ENCODE data around the gene ANKH. TPM values are rescaled to one million over a fixed set of nuclear protein-coding genes. Genes with fewer than 3 reads are reported as not detected.

The ANKH gene
- polyA plus RNA-seq, 1 donor (not counting 4 experiments of a cell fraction or from before 2014, with no cell fraction given) = 13.8 TPM

GRCh38 chr5:14700478-14701436 lies 170.8 kb downstream of the ANKH start:
- Histone ChIP-seq H4K20me1 (ENCODE audit: control insufficient read depth, extremely low read depth, insufficient read depth, low read length) (no peaks in the 10 kb centered on the region), H3K9me1 (ENCODE audit: control insufficient read depth, extremely low read depth, insufficient read depth, low read length) (no peaks in the 10 kb centered on the region), H3K27me3 (ENCODE audit: control insufficient read depth, extremely low read depth, insufficient read depth, low read length) (no peaks in the 10 kb centered on the region), H3K79me2 (ENCODE audit: control insufficient read depth, insufficient read depth, low read length) (peaks cover 2% of the 10 kb centered on the region), H2AFZ (ENCODE audit: control insufficient read depth, low read length) (no peak overlapping the region), H3K27ac (ENCODE audit: control insufficient read depth, insufficient read depth, low read length) (no peak overlapping the region), H3K4me2 (ENCODE audit: control insufficient read depth, extremely low read depth, insufficient read depth, low read depth, low read length) (no peak overlapping the region), H3K9ac (ENCODE audit: control insufficient read depth, extremely low read depth, insufficient read depth, low read length) (no peak overlapping the region), H3K4me1 (ENCODE audit: control insufficient read depth, extremely low read depth, insufficient read depth, low read length) (peaks cover 20% of the 10 kb centered on the region), H3K36me3 (ENCODE audit: control insufficient read depth in 2 of 2, extremely low read depth in 1 of 2, insufficient read depth in 2 of 2, low read length in 2 of 2) (peaks cover 5 to 17% of the 10 kb centered on the region in 2 experiments), H3K4me3 (ENCODE audit: control insufficient read depth in 2 of 3, extremely low read depth in 1 of 3, insufficient read depth in 2 of 3, low read depth in 1 of 3, low read length in 3 of 3) (no peak overlapping the region), H3K9me3 (ENCODE audit: control insufficient read depth, low read depth, low read length) (no peaks in the 10 kb centered on the region)
- FAIRE-seq (no peak), DNase-seq (ENCODE audit: low read depth, low spot score) (no peak)
- no peak for TF ChIP-seq EZH2 (IDR thresholded peaks at IDR 0.05; ENCODE audit: low read length)
- TF ChIP-seq, protein P1, sequence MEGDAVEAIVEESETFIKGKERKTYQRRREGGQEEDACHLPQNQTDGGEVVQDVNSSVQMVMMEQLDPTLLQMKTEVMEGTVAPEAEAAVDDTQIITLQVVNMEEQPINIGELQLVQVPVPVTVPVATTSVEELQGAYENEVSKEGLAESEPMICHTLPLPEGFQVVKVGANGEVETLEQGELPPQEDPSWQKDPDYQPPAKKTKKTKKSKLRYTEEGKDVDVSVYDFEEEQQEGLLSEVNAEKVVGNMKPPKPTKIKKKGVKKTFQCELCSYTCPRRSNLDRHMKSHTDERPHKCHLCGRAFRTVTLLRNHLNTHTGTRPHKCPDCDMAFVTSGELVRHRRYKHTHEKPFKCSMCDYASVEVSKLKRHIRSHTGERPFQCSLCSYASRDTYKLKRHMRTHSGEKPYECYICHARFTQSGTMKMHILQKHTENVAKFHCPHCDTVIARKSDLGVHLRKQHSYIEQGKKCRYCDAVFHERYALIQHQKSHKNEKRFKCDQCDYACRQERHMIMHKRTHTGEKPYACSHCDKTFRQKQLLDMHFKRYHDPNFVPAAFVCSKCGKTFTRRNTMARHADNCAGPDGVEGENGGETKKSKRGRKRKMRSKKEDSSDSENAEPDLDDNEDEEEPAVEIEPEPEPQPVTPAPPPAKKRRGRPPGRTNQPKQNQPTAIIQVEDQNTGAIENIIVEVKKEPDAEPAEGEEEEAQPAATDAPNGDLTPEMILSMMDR (optimal IDR thresholded peaks at IDR 0.05 in 1 of 3, IDR thresholded peaks at IDR 0.05 in 1 of 3, conservative IDR thresholded peaks at IDR 0.05 in 1 of 3; ENCODE audit: extremely low read depth in 1 of 3, insufficient read depth in 2 of 3, low read length in 3 of 3) = no peak
- dilution Hi-C loops (cut with MboI; ENCODE audit: extremely low pct_ligation_motif_present, low sequenced_read_pairs) = no loop called here

- H3K9me3 ChIP-seq (ENCODE audit: control insufficient read depth, low read depth, low read length) = no peaks in the 10 kb centered on the region
- H3K27ac ChIP-seq (ENCODE audit: control insufficient read depth, insufficient read depth, low read length) = no peak overlapping the region
- H3K4me2 ChIP-seq (ENCODE audit: control insufficient read depth, extremely low read depth, insufficient read depth, low read depth, low read length) = no peak overlapping the region
- H3K27me3 ChIP-seq (ENCODE audit: control insufficient read depth, extremely low read depth, insufficient read depth, low read length) = no peaks in the 10 kb centered on the region
- peaks cover 20% of the 10 kb centered on the region for H3K4me1 ChIP-seq (ENCODE audit: control insufficient read depth, extremely low read depth, insufficient read depth, low read length)
- no peak overlapping the region for H2AFZ ChIP-seq (ENCODE audit: control insufficient read depth, low read length)
- FAIRE-seq (no peak), DNase-seq (ENCODE audit: low read depth, low spot score) (no peak)
- H3K9ac ChIP-seq (ENCODE audit: control insufficient read depth, extremely low read depth, insufficient read depth, low read length) = no peak overlapping the region
- peaks cover 5 to 11% of the 10 kb centered on the region in 2 experiments for H3K36me3 ChIP-seq (ENCODE audit: control insufficient read depth in 2 of 2, extremely low read depth in 1 of 2, insufficient read depth in 2 of 2, low read length in 2 of 2)
- dilution Hi-C loops (cut with MboI; ENCODE audit: extremely low pct_ligation_motif_present, low sequenced_read_pairs) = no loop called here
- H3K9me1 ChIP-seq (ENCODE audit: control insufficient read depth, extremely low read depth, insufficient read depth, low read length) = no peaks in the 10 kb centered on the region
- TF ChIP-seq, protein P1 (optimal IDR thresholded peaks at IDR 0.05 in 1 of 3, IDR thresholded peaks at IDR 0.05 in 1 of 3, conservative IDR thresholded peaks at IDR 0.05 in 1 of 3; ENCODE audit: extremely low read depth in 1 of 3, insufficient read depth in 2 of 3, low read length in 3 of 3) = no peak
- no peak for TF ChIP-seq EZH2 (IDR thresholded peaks at IDR 0.05; ENCODE audit: low read length)
- H4K20me1 ChIP-seq (ENCODE audit: control insufficient read depth, extremely low read depth, insufficient read depth, low read length) = no peaks in the 10 kb centered on the region
- H3K4me3 ChIP-seq (ENCODE audit: control insufficient read depth in 2 of 3, extremely low read depth in 1 of 3, insufficient read depth in 2 of 3, low read depth in 1 of 3, low read length in 3 of 3) = no peak overlapping the region
- peaks cover 2% of the 10 kb centered on the region for H3K79me2 ChIP-seq (ENCODE audit: control insufficient read depth, insufficient read depth, low read length)
Measured at GRCh38 chr5:14699807-14700400, 171.7 kb downstream of the ANKH start.
